HUES64 (cell line): Measurements from ENCODE around the gene VWA3A. TPM values are rescaled to one million over a fixed set of nuclear protein-coding genes. Genes with fewer than 3 reads are reported as not detected.
"Not testable (repeated sequence)": the region's sequence is repeated elsewhere in the genome, so short reads cannot be mapped to it uniquely, and the experiment has no call there.

ENCODE experiments used
- H3K27ac ChIP-seq: 2 replicates; pipeline ENCODE4 v1.7.0; 2013; ENCODE audit warnings: low read depth, low read length, inconsistent platforms
- H3K27me3 ChIP-seq: 2 replicates; pipeline ENCODE4 v1.6.1; 2013; ENCODE audit warnings: mild to moderate bottlenecking, low read length; ENCODE audit not compliant: insufficient read depth
- H3K36me3 ChIP-seq: 2 replicates; pipeline ENCODE4 v1.6.1; 2013; ENCODE audit warnings: mild to moderate bottlenecking, low read length; ENCODE audit not compliant: insufficient read depth
- H3K4me1 ChIP-seq: 2 replicates; pipeline ENCODE4 v1.6.1; 2013; ENCODE audit warnings: mild to moderate bottlenecking, low read length, moderate library complexity; ENCODE audit not compliant: insufficient read depth
- H3K4me3 ChIP-seq: 2 replicates; pipeline ENCODE4 v1.5.1; 2013; ENCODE audit warnings: mild to moderate bottlenecking, low read length, moderate library complexity
- H3K9ac ChIP-seq: 2 replicates; pipeline ENCODE4 v1.6.1; 2013; ENCODE audit warnings: mild to moderate bottlenecking, low read depth, low read length
- H3K9me3 ChIP-seq: 2 replicates; pipeline ENCODE4 v1.6.1; 2013; ENCODE audit warnings: low read depth, low read length; ENCODE audit not compliant: insufficient read depth
- WGBS: fragments of 150-250, 120-280 bp; methylation state at CpG from one replicate; pipeline ENCODE4 v1.1.7; 2013; ENCODE audit warnings: missing lambda C conversion rate; 5-methylcytosine and 5-hydroxymethylcytosine counted together
- polyA plus RNA-seq, 2 experiments: library from polyadenylated mRNA; stranded (reverse); fragments of 50-300 nt; gene quantifications; one replicate each; pipeline ENCODE4 v1.2.3, GENCODE V29; 2013

Gene VWA3A
- not detected for polyA plus RNA-seq (2013, experiment 1 of 2)
- polyA plus RNA-seq (2013, experiment 2 of 2): not detected

DNA sequence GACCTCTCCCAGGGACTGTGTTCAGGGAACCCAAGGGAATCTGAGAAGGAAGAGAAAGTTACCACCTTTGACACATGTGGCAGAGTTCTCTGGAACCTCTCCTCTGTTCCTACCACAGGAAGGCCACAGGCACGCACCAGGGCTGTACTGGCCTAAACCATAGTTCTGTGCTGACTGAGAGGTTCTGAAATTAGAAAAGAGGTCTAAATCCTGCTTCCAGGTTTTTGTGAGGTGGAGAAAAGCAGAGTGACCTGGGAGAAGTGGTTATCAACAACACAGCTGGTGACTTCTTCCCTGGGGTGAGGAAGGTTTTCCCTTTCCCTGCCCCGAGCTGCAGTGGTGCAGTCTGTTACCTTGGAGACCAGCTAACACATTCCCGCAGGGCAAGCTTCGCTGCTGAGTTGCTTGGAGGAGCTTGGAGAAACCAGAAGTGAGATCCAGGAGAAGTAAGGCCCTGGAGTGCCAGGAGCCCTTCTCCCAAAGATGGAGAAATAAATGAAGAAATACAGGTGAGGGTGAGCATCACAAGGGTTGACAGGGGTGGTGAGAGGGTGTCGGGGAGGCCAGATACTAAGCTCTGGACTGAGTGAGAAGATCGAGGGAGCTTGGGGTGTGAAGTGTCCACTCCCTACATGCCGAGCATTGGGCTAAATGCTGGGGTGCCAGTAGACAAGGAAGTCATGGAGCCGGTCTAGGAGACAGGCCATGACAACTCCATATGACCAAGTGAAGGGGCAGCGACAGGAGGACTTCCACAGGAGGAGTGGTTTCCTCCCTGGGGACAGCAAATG lies at the start of gene VWA3A:
Gene VWA3A (plus strand): TSS at position 399 of the 791 bp plus-strand sequence. CDS start 97 bp downstream, at position 496.
- Histone ChIP-seq H3K36me3 (no peaks in the 10 kb centered on the region), H3K9me3 (no peaks in the 10 kb centered on the region), H3K9ac (peak within 1 kb of the TSS; percentile 55; the same call in 1 of the 2 replicates), H3K4me3 (no peak within 1 kb of the TSS), H3K27me3 (no peaks in the 10 kb centered on the region), H3K4me1 (peaks cover 15% of the 10 kb centered on the region), H3K27ac (peak within 1 kb of the TSS; percentile 1; the same call in 1 of the 2 replicates)
- 57% methylated on average over 9 of the region's 9 CpGs for WGBS

DNA sequence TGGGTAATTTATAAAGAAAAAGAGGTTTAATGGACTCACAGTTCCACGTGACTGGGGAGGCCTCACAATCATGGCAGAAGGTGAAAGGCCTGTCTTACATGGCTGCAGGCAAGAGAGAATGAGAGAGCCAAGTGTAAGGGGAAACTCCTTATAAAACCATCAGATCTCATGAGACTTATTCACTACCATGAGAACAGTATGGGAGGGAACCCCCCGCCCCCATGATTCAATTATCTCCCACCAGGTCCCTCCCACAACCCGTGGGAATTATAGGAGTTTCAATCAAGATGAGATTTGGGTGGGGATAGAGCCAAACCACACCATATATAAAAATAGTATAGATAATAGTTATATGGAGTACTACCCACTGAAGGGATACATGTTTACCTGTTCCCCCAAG lies 48.5 kb upstream of the VWA3A start:
- H3K9me3 ChIP-seq, H3K27ac ChIP-seq, H3K27me3 ChIP-seq, H3K4me3 ChIP-seq, H3K9ac ChIP-seq, H3K4me1 ChIP-seq, H3K36me3 ChIP-seq: not testable (repeated sequence)
- 88% methylated on average over 1 of the region's 3 CpGs for WGBS

DNA sequence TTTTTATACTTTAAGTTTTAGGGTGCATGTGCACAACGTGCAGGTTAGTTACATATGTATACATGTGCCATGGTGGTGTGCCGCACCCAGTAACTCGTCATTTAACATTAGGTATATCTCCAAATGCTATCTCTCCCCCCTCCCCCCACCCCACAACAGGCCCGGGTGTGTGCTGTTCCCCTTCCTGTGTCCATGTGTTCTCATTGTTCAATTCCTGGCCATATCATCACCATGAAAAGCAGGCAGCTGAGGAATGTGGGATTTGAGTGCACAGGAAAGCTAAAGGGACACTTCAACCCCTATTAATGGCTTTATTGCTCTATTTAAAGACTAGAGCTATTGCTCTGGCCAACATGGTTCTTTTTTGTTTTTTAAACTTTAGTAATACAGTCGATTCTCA lies 46.5 kb upstream of the VWA3A start:
- H3K9ac ChIP-seq, H3K36me3 ChIP-seq, H3K9me3 ChIP-seq, H3K4me1 ChIP-seq, H3K27ac ChIP-seq, H3K27me3 ChIP-seq, H3K4me3 ChIP-seq: not testable (repeated sequence)
- 99% methylated on average over 4 of the region's 5 CpGs for WGBS

- Histone ChIP-seq H3K9me3 (no peaks in the 10 kb centered on the region), H3K9ac (no peak overlapping the region), H3K27me3 (no peaks in the 10 kb centered on the region), H3K4me1 (no peaks in the 10 kb centered on the region), H3K36me3 (no peaks in the 10 kb centered on the region), H3K4me3 (no peak overlapping the region), H3K27ac (no peak overlapping the region)
- WGBS: 96% methylated on average over 4 of the region's 4 CpGs
Measured at GRCh38 chr16:22050963-22051362, 41.4 kb upstream of the VWA3A start.

DNA sequence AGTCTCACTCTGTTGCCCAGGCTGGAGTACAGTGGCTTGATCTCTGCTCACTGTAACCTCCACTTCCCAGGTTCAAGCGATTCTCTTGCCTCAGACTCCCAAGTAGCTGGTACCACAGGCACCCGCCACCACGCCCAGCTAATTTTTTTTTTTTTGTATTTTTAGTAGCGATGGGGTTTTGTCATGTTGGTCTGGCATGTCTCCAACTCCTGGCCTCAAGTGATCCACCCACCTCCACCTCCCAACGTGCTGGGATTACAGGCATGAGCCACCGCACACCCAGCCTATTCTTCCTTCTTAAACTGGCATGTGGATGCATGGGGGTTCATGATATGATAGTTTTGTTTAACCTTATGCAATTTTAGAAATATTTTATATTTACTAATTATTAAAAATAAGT lies 39.4 kb upstream of the VWA3A start:
- Histone ChIP-seq H3K27ac (no peak overlapping the region), H3K27me3 (no peaks in the 10 kb centered on the region), H3K36me3 (no peaks in the 10 kb centered on the region), H3K9ac (no peak overlapping the region), H3K4me1 (no peaks in the 10 kb centered on the region), H3K9me3 (no peaks in the 10 kb centered on the region), H3K4me3 (no peak overlapping the region)
- 97% methylated on average over 4 of the region's 6 CpGs for WGBS

- no peak overlapping the region for H3K9ac ChIP-seq
- H3K36me3 ChIP-seq: no peaks in the 10 kb centered on the region
- H3K27me3 ChIP-seq: no peaks in the 10 kb centered on the region
- WGBS: 98% methylated on average over 4 of the region's 4 CpGs
- no peak overlapping the region for H3K27ac ChIP-seq
- no peak overlapping the region for H3K4me3 ChIP-seq
- no peaks in the 10 kb centered on the region for H3K9me3 ChIP-seq
- no peaks in the 10 kb centered on the region; the same call in 1 of the 2 replicates for H3K4me1 ChIP-seq
Measured at GRCh38 chr16:22053921-22054341, 38.4 kb upstream of the VWA3A start.

DNA sequence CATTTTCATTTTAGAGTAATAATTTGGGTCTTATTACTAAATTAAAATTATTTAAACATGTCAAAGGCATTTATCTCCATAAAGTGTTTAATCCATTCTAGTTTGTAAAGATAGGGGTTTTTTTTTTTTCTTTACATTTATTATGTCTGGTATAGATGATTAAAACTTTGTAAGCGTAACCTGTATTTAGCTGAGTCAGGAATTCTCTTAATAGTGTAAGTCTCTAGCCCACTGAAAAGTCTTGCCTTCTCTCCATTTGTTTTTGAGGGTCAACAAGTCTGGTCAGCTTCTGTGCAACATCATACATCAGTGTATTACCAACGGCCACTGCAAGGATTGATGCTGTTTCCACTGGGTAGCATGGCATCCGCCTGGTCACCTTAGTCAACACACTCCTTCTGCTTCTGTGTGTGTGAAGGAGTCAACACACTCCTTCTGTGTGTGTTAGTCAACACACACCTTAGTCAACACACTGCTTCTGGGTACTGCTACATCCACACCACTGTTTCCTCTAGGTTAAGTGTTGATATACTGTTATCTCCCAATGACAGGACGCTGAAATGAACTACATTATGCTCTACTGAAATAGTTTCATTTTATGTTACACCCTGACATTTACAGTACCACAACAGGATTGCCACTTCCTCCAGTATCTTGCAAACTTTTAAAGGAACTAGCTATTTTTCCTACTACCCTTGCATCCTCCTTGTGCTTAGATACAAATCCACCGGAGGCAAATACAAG lies 37.3 kb upstream of the VWA3A start:
- no peak overlapping the region for H3K4me3 ChIP-seq
- H3K4me1 ChIP-seq: no peaks in the 10 kb centered on the region; the same call in 1 of the 2 replicates
- H3K9me3 ChIP-seq: no peaks in the 10 kb centered on the region
- H3K36me3 ChIP-seq: no peaks in the 10 kb centered on the region
- no peaks in the 10 kb centered on the region for H3K27me3 ChIP-seq
- H3K27ac ChIP-seq: no peak overlapping the region
- WGBS: 91% methylated on average over 5 of the region's 5 CpGs
- no peak overlapping the region for H3K9ac ChIP-seq

GRCh38 chr16:22055881-22056280 lies 36.5 kb upstream of the VWA3A start:
- Histone ChIP-seq H3K4me3 (no peak overlapping the region), H3K27ac (no peak overlapping the region), H3K36me3 (no peaks in the 10 kb centered on the region), H3K27me3 (no peaks in the 10 kb centered on the region), H3K4me1 (no peaks in the 10 kb centered on the region; the same call in 1 of the 2 replicates), H3K9me3 (no peaks in the 10 kb centered on the region), H3K9ac (no peak overlapping the region)
- 75% methylated on average over 5 of the region's 5 CpGs for WGBS

GRCh38 chr16:22063888-22064467 lies 28.4 kb upstream of the VWA3A start:
- WGBS: 100% methylated on average over 1 of the region's 1 CpG
- no peaks in the 10 kb centered on the region for H3K27me3 ChIP-seq

GRCh38 chr16:22065252-22065651 lies 27.1 kb upstream of the VWA3A start:
- H3K27ac ChIP-seq: no peak overlapping the region
- H3K9me3 ChIP-seq: peaks cover 9% of the 10 kb centered on the region; the same call in 1 of the 2 replicates
- peaks cover 26% of the 10 kb centered on the region for H3K4me1 ChIP-seq

More at GRCh38 chr16:22063888-22064467, 28.4 kb upstream of the VWA3A start:
- H3K9me3 ChIP-seq: peaks cover 9% of the 10 kb centered on the region; the same call in 1 of the 2 replicates
- peaks cover 26% of the 10 kb centered on the region for H3K4me1 ChIP-seq
- H3K36me3 ChIP-seq: peaks cover 5% of the 10 kb centered on the region; the same call in 1 of the 2 replicates
- H3K4me3 ChIP-seq: no peak overlapping the region
- peak overlapping the region; percentile 26; the same call in 1 of the 2 replicates for H3K27ac ChIP-seq
- no peak overlapping the region for H3K9ac ChIP-seq

More at GRCh38 chr16:22065252-22065651, 27.1 kb upstream of the VWA3A start:
- WGBS: no CpG with 5 or more reads among the region's 1 CpG
- Histone ChIP-seq H3K27me3 (no peaks in the 10 kb centered on the region), H3K4me3 (no peak overlapping the region), H3K36me3 (peaks cover 5% of the 10 kb centered on the region; the same call in 1 of the 2 replicates), H3K9ac (no peak overlapping the region)
